ENCODE results near the gene PTPRCAP. TPM values are rescaled to one million over a fixed set of nuclear protein-coding genes. Genes with fewer than 3 reads are reported as not detected.

PTPRCAP gene
- total and polyA plus RNA-seq, 9 of the 15 experiments (the other 6 are each of a cell fraction or from before 2014, with no cell fraction given), result 0.22 to 2.0 (median 1.1) TPM; not detected in 4

GRCh38 chr11:67463680-67464410, 26.4 kb upstream of the PTPRCAP start (continued):
- TF ChIP-seq KDM4B (IDR thresholded peaks at IDR 0.05; ENCODE audit: borderline replicate concordance in 2 of 2, low read depth in 1 of 2), result no peak
- 0 out of 2 replicates have a peak, but pooled peaks have one; percentile 12 for TF ChIP-seq SMAD3 (CRISPR knock-in tag; conservative IDR thresholded peaks at IDR 0.05)
- TF ChIP-seq GTF2B (IDR thresholded peaks at IDR 0.05; ENCODE audit: extremely low read depth, insufficient read length), result no peak
- peak; percentile 19 for TF ChIP-seq FOS (IDR thresholded peaks at IDR 0.05; ENCODE audit: extremely low read depth, insufficient read length)
- no peak for TF ChIP-seq PTBP1 (IDR thresholded peaks at IDR 0.05; ENCODE audit: low read depth, low read length)
- TF ChIP-seq RCOR1 (IDR thresholded peaks at IDR 0.05; ENCODE audit: borderline replicate concordance in 1 of 2, low read depth in 2 of 2, low read length in 2 of 2), result peak in 1 of 2 experiments; percentile 25; a peak in 1 of 4 replicates
- TF ChIP-seq MYNN (IDR thresholded peaks at IDR 0.05), result peak; percentile 81
- no peak for TF ChIP-seq MYNN (CRISPR knock-in tag; IDR thresholded peaks at IDR 0.05)
- TF ChIP-seq TBP (optimal IDR thresholded peaks at IDR 0.05; ENCODE audit: low read depth, low read length), result peak; percentile 52
- no peak for TF ChIP-seq HLTF (IDR thresholded peaks at IDR 0.05)
- peak; percentile 35; the same call in 1 of the 2 replicates for TF ChIP-seq NFE2 (IDR thresholded peaks at IDR 0.05; ENCODE audit: low read depth)
- TF ChIP-seq, protein P1, sequence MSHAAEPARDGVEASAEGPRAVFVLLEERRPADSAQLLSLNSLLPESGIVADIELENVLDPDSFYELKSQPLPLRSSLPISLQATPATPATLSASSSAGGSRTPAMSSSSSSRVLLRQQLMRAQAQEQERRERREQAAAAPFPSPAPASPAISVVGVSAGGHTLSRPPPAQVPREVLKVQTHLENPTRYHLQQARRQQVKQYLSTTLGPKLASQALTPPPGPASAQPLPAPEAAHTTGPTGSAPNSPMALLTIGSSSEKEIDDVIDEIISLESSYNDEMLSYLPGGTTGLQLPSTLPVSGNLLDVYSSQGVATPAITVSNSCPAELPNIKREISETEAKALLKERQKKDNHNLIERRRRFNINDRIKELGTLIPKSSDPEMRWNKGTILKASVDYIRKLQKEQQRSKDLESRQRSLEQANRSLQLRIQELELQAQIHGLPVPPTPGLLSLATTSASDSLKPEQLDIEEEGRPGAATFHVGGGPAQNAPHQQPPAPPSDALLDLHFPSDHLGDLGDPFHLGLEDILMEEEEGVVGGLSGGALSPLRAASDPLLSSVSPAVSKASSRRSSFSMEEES (CRISPR knock-in tag; IDR thresholded peaks at IDR 0.05), result no peak
- TF ChIP-seq DMBX1 (CRISPR knock-in tag; IDR thresholded peaks at IDR 0.05; ENCODE audit: borderline replicate concordance), result peak; percentile 59
- TF ChIP-seq MBD2 (IDR thresholded peaks at IDR 0.05; ENCODE audit: borderline replicate concordance, low read depth), result peak; percentile 53; the same call in 1 of the 2 replicates
- 0 out of 2 replicates have a peak, but pooled peaks have one; percentile 35 for TF ChIP-seq ZNF143 (CRISPR knock-in tag; IDR thresholded peaks at IDR 0.05)
- TF ChIP-seq, protein P2, sequence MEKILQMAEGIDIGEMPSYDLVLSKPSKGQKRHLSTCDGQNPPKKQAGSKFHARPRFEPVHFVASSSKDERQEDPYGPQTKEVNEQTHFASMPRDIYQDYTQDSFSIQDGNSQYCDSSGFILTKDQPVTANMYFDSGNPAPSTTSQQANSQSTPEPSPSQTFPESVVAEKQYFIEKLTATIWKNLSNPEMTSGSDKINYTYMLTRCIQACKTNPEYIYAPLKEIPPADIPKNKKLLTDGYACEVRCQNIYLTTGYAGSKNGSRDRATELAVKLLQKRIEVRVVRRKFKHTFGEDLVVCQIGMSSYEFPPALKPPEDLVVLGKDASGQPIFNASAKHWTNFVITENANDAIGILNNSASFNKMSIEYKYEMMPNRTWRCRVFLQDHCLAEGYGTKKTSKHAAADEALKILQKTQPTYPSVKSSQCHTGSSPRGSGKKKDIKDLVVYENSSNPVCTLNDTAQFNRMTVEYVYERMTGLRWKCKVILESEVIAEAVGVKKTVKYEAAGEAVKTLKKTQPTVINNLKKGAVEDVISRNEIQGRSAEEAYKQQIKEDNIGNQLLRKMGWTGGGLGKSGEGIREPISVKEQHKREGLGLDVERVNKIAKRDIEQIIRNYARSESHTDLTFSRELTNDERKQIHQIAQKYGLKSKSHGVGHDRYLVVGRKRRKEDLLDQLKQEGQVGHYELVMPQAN (IDR thresholded peaks at IDR 0.05; ENCODE audit: borderline replicate concordance), result no peak
- no peak for TF ChIP-seq MYBL2 (IDR thresholded peaks at IDR 0.05; ENCODE audit: low read depth)
- no peak for TF ChIP-seq MYBL2 (CRISPR knock-in tag; IDR thresholded peaks at IDR 0.05; ENCODE audit: borderline replicate concordance)
- peak; percentile 14 to 52 for TF ChIP-seq E2F6 (IDR thresholded peaks at IDR 0.05; ENCODE audit: borderline replicate concordance in 1 of 2, extremely low read depth in 1 of 2, insufficient read depth in 1 of 2, insufficient read length in 1 of 2, low read depth in 1 of 2, low read length in 1 of 2, poor library complexity in 1 of 2, severe bottlenecking in 1 of 2)
- TF ChIP-seq CBFB (CRISPR knock-in tag; IDR thresholded peaks at IDR 0.05), result peak; percentile 75
- TF ChIP-seq GTF2A2 (tag; IDR thresholded peaks at IDR 0.05), result no peak
- peak; percentile 55; the same call in 1 of the 2 replicates for TF ChIP-seq DPF2 (IDR thresholded peaks at IDR 0.05)
- no peak for TF ChIP-seq TCFL5 (CRISPR knock-in tag; conservative IDR thresholded peaks at IDR 0.05)
- peak; percentile 12; the same call in 1 of the 2 replicates for TF ChIP-seq HIVEP1 (CRISPR knock-in tag; IDR thresholded peaks at IDR 0.05)
